ENCODE results near the gene SOBP. TPM values are rescaled to one million over a fixed set of nuclear protein-coding genes. Genes with fewer than 3 reads are reported as not detected.

The SOBP gene
- polyA plus RNA-seq, 3 donors = 10.4 to 12.0 (median 10.6) TPM

DNA sequence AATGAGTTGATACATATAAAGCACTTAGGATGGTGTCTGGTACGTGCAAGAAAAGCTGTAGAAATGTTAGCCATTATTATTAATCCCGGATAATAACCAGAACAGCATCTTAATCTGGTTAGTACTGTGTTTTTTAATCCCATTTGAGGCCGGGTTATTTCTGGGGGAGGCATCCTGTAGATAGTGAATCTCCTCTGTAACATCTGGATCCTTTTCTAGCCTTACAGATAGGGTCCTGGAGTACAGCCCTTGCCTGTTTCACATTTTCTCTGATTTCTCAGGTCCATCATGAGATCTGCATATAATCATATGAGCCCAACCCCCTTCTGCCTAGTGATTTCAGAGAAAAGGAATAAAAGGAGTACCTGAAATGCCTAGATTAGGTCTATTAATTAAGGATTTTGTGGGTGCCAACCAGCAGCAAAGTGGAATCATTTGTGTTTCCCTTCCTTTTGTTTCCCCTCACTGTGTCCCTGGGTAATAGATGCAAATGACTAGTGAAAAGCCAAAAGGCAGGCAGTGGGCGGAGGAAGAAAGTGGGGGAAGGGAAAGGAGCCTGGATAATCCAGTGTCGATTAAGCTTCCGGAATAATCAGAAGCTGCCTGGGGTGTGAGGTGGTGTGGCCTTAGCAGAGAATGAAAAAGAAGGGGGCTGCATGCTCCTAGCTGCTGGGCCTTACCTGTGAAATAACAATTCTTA lies 88.9 kb downstream of the SOBP start:
- DNase-seq (ENCODE audit: low read depth in 3 of 3, low spot score in 2 of 3) = no peak

- DNase-seq (ENCODE audit: low read depth in 3 of 3, low spot score in 2 of 3) = no peak
Observed at GRCh38 chr6:107579456-107580056, 89.6 kb downstream of the SOBP start.

DNA sequence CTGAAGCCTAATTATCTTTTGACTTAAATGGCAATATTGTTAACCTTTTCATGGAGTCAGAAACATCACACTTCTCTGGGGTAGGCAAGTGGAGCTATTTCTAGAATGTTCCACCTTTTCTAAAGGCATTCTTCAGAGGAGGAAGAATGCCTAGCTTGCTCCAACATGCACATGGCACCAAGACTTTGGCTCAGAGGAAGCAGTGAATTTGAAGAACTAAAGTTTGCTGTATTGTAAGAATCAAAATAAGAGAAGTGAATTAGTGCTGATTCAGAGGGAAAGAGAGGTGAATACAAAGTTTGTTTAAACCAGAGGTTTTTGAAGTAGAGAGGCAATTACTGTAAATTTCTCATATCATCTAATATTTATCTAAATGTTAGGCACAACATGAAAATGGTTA lies 92.2 kb downstream of the SOBP start:
- no peak for DNase-seq (ENCODE audit: low read depth in 3 of 3, low spot score in 2 of 3)

DNA sequence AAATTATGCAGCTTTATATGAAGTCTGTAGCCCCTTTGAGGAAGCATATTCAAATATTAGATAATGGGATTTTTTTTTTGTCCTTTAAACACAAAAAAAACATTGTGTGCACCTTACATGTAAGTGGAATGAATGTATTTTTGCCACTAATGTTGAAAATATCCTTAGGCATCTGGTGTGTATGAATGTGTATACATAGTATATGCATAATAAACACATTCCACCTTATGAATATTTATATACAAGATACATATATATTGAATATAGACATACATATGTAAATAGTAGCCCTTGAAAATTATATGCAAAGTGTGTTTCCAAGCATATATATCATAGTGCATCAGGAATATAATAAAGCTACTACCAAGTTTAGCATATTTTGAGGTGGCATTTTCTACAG lies 94.8 kb downstream of the SOBP start:
- no peak for DNase-seq (ENCODE audit: low read depth in 3 of 3, low spot score in 2 of 3)

- no peak for DNase-seq (ENCODE audit: low read depth in 3 of 3, low spot score in 2 of 3)
Observed at GRCh38 chr6:107585815-107586435, 96.0 kb downstream of the SOBP start.

DNA sequence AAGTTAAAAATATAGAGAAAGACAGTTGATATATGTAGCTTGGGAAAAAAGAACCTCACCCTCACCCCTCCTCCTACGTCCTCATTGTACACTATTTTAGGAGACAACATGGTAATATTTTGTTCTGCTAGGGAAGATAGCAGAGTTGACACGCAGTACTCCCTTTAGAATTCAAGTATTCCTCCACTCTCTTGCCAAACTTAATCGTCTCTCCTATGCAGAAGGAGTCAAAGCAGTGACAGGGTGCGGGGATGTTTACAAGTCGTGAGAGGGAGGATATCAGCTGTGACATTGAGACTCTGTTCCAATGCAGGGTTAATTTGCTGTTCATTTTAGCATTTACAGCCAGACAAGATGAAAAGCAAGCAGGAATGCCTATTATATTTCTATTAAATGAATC lies 97.5 kb downstream of the SOBP start:
- no peak for DNase-seq (ENCODE audit: low read depth in 3 of 3, low spot score in 2 of 3)

- DNase-seq (ENCODE audit: low read depth in 3 of 3, low spot score in 2 of 3) = no peak
Observed at GRCh38 chr6:107589199-107589598, 99.3 kb downstream of the SOBP start.

DNA sequence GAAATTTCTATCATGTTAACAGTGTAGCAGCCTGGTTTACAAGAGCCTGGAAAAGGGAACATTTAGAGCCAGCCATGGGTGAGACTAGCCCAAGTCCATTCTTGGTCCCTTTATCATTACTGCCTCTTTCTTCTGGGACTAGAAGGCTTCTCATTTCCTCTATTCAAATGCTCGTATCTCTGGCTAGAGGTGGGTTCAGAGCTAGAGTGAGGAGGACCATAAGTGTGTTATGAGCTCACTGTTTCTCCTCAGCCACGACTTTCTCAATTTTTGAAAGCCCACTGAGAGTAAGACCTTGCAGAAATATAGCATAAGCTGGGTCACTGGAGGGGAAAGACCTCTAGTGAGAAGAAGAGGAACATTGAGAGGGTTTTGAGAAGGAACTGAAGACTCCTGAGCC lies 100.0 kb downstream of the SOBP start:
- no peak for DNase-seq (ENCODE audit: low read depth in 3 of 3, low spot score in 2 of 3)

DNA sequence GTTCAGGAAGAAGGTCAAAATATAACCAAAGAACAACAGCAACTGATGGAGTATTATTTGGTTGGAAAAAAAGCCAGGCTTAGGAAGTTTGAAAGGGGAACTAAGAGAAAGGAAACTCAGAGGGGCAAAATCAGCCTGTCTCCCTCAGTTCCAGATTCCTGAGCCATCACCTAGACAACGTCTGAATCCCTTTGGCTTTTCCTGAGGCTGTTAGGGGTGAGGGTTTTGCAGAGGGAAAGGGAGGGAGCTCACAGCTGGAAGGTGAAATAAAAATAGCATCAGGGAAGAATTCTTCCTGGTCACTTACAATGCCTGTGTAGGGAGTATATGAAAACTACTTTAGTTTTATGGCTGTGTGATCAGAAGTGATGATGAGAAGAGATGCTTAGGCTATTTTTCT lies 100.5 kb downstream of the SOBP start:
- no peak for DNase-seq (ENCODE audit: low read depth in 3 of 3, low spot score in 2 of 3)

- no peak for DNase-seq (ENCODE audit: low read depth in 3 of 3, low spot score in 2 of 3)
Observed at GRCh38 chr6:107591346-107591745, 101.4 kb downstream of the SOBP start.

- no peak for DNase-seq (ENCODE audit: low read depth in 3 of 3, low spot score in 2 of 3)
Observed at GRCh38 chr6:107592806-107593205, 102.9 kb downstream of the SOBP start.

DNA sequence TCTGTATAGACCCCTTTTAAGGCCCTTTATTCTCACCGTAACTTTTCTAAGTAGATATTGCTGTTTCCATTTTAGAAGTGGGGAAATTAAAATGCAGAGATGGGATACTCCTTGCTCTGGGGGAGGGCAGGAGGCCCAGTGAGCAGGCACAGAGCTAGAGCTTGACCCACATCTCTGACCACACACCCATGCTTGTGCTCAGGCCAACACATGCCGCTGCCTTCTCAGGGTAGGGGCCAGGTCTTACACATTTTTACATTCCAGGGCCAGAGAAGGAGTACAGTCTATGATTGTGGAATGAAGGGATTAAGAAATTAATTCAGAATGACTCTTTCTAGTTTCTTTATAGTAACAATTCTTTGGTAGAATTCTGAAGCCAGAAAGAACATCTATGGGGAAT lies 104.8 kb downstream of the SOBP start:
- no peak for DNase-seq (ENCODE audit: low read depth in 3 of 3, low spot score in 2 of 3)

- no peak for DNase-seq (ENCODE audit: low read depth in 3 of 3, low spot score in 2 of 3)
Observed at GRCh38 chr6:107598091-107598490, 108.2 kb downstream of the SOBP start.

- no peak for DNase-seq (ENCODE audit: low read depth in 3 of 3, low spot score in 2 of 3)
Observed at GRCh38 chr6:107599043-107599442, 109.1 kb downstream of the SOBP start.

DNA sequence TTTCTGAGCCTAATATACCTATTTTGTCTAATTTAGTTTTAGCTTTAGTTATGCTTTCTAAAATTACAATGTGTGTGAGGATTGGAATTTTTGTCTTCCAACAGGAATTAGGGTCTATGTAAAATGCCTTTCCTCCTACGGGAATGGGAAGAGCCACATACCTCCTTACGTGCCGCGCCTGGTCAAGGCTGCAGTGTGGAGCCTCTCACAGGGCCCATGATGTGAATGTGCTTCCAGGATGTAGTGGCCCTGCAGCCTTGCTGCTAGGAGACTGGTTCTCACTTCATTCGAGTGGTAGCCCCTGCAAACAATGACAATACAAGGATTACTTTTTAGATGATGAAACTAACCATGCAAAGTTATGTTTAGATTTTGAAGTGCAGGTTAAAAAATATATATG lies 110.2 kb downstream of the SOBP start:
- no peak for DNase-seq (ENCODE audit: low read depth in 3 of 3, low spot score in 2 of 3)

DNA sequence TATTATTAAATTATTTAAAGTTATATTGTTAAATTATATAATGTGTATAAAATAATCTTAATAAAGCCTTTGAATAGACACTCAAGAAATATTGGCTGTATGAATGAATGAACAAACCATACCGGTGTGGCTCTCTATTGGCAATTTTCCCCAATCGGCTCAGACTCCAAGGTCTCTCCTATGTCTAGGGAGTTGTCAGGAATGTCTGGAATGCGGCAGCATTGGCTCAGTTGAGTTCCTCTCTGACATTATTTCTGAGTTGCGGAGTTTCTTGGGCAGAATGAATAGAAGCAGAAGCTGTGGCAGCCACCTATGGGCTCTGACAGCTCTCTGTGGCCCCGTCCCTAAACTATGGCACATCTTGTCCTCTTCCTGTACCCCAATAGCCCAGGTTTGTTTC lies 111.0 kb downstream of the SOBP start:
- DNase-seq (ENCODE audit: low read depth in 3 of 3, low spot score in 2 of 3) = no peak

GRCh38 chr6:107601406-107601805 lies 111.5 kb downstream of the SOBP start:
- no peak for DNase-seq (ENCODE audit: low read depth in 3 of 3, low spot score in 2 of 3)

- no peak for DNase-seq (ENCODE audit: low read depth in 3 of 3, low spot score in 2 of 3)
Observed at GRCh38 chr6:107602321-107603005, 112.5 kb downstream of the SOBP start.

DNA sequence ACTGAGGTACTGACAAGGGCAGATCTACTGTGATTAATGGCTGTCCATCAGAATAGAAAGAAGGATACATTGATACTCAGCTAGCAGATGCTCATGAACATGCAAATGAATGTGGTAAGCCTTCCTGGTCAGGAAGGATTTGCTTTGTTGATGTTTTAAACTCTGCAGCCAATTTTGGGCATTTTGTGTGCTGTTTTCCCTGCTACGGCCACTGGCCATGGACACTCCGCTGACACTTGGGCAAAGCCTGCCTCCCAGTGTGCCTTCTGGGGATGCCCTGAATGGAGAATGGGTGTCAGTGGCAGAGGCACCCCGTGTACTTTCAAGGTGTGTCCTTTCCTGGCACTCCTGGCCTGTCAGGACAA lies 113.1 kb downstream of the SOBP start:
- DNase-seq (ENCODE audit: low read depth in 3 of 3, low spot score in 2 of 3) = no peak

DNA sequence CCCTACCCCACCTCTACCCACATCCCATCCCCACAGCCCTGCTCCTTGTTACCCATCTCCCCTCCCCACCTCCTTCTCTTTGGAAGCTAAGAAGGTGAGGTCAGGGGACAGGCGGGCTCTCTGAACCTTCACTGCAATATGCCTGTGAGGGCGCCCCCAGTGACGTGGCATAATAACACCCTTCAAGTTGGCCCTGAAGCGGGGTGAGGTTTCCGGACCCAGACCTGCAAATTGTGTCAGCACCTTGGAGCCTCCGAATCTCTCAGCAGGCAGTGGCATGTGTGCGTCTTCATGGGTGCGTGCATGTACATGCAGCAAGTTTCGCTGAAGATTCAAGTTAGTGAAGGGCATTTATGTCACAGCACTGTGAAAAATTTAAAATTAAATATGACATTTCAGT lies 114.6 kb downstream of the SOBP start:
- no peak for DNase-seq (ENCODE audit: low read depth in 3 of 3, low spot score in 2 of 3)

DNA sequence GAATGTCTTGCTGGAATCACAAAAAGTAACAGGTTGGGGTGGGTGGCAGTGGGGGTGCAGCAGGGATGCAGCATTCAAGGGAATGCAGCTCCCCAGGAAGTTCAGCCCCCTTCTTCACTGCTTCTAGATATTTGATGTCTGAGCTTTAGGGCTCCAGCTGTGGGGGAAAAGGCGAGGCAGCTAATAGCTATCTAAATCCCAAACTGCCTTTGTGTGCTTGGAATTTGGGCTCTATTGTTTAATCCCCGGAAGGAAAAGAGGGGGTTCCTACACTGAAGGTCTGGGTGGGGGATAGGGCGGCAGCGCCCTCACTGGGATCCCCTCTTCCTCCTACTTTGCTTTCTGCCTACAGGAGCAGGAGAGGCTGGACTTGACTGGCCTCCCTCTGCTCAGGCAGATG lies 116.5 kb downstream of the SOBP start:
- DNase-seq (ENCODE audit: low read depth in 3 of 3, low spot score in 2 of 3) = no peak

DNA sequence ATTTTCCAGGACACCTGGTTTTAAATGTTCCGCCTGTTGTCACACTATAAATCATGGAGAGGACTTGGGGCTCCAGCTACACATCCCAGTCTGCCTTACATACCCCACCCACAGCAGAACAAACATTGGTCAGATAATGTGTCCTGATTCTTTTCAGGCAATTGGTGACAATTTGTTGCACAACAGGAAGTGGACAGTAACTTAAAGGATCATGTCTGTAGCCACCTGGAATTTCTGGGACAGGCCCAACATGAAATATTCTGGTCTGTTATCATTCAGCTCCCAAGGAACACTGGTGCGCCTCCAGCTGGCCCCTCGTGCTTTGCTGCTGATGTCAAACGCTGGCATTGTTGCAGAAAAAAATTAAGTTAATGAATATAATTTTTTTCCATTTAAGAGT lies 117.2 kb downstream of the SOBP start:
- DNase-seq (ENCODE audit: low read depth in 3 of 3, low spot score in 2 of 3) = no peak
